Tibial nerve (tissue), 4 donors: ENCODE measurements around the gene HDAC6. TPM values are rescaled to one million over a fixed set of nuclear protein-coding genes. Genes with fewer than 3 reads are reported as not detected.

Source experiments
- DNase-seq, 2 donors: peaks; one replicate each; pipeline ENCODE4 v3.0.0-alpha.2; 2019; ENCODE audit warnings: low spot score in 2 of 2
- H3K27ac ChIP-seq, 4 donors: fragments of 200-600 bp; sonication (generic) in 3 of 4; one replicate each; pipeline ENCODE4 v1.5.1; 2017 to 2019; ENCODE audit warnings: mild to moderate bottlenecking in 1 of 4
- H3K27me3 ChIP-seq, 2 donors: fragments of 200-600 bp; sonication (generic) in 1 of 2; one replicate each; pipeline versions ENCODE4 v1.5.1 to v1.6.0; 2017 to 2019
- H3K36me3 ChIP-seq, 3 donors: fragments of 200-600 bp; sonication (generic); one replicate each; pipeline ENCODE4 v1.5.1; 2018 to 2019
- H3K4me1 ChIP-seq, 4 donors: fragments of 200-600 bp; sonication (generic) in 3 of 4; one replicate each; pipeline ENCODE4 v1.5.1; 2017 to 2019
- H3K4me3 ChIP-seq, 4 donors: fragments of 200-600 bp; sonication (generic) in 3 of 4; one replicate each; pipeline ENCODE4 v1.5.1; 2017 to 2019; ENCODE audit warnings: mild to moderate bottlenecking in 1 of 4, moderate library complexity in 1 of 4
- H3K9me3 ChIP-seq, 4 donors: fragments of 200-600 bp; sonication (generic) in 3 of 4; one replicate each; pipeline ENCODE4 v1.5.1; 2017 to 2019
- CTCF ChIP-seq, 5 experiments: fragments of 200-600 bp in 3 of 5; fragments of 450-650 bp in 2 of 5; sonication (generic) in 3 of 5; IDR thresholded peaks; one replicate each; pipeline ENCODE4 v1.5.1; 2016 to 2019; ENCODE audit warnings: antibody characterized with exemption in 5 of 5, mild to moderate bottlenecking in 3 of 5, moderate library complexity in 2 of 5
- EP300 ChIP-seq, 2 donors: sonication (generic); formaldehyde crosslinking; IDR thresholded peaks; one replicate each; pipeline ENCODE4 v1.6.1; 2017; ENCODE audit warnings: antibody characterized with exemption in 2 of 2, mild to moderate bottlenecking in 1 of 2
- POLR2A ChIP-seq, 2 donors: fragments of 450-650 bp; IDR thresholded peaks; one replicate each; pipeline ENCODE4 v1.6.1; 2017; ENCODE audit warnings: antibody characterized with exemption in 2 of 2, mild to moderate bottlenecking in 2 of 2, moderate library complexity in 2 of 2
- WGBS, 2 donors: methylation state at CpG; one replicate each; pipeline ENCODE4 v1.1.5; 2018; 5-methylcytosine and 5-hydroxymethylcytosine counted together
- total RNA-seq, 4 donors: library from RNA; depleted of rRNA; stranded (reverse); fragments of >200 nt; gene quantifications; one replicate each; pipeline ENCODE4 v1.1.0, GENCODE V29; 2016

The HDAC6 gene
- total RNA-seq, 4 donors from 2014 or later, result 101 to 160 (median 120) TPM

- DNase-seq, result no peak
- Histone ChIP-seq H3K27me3 (no peaks in the 10 kb centered on the region), H3K36me3 (peaks cover 0 to 88% (median 0%) of the 10 kb centered on the region in 3 donors), H3K9me3 (peaks cover 0 to 4% (median 0%) of the 10 kb centered on the region in 4 donors), H3K4me3 (no peak overlapping the region), H3K4me1 (no peaks in the 10 kb centered on the region), H3K27ac (no peak overlapping the region)
- 33 to 79% methylated on average over 1 to 6 of the region's 6 CpGs for WGBS, 2 donors
- TF ChIP-seq CTCF (IDR thresholded peaks at IDR 0.05) (no peak), EP300 (IDR thresholded peaks at IDR 0.05) (no peak), POLR2A (IDR thresholded peaks at IDR 0.05) (no peak)
Observed at GRCh38 chrX:48823053-48823452, 21.2 kb downstream of the HDAC6 start.

GRCh38 chrX:48824066-48824465, 22.2 kb downstream of the HDAC6 start:
- DNase-seq, result no peak
- no peak overlapping the region for H3K27ac ChIP-seq
- no peaks in the 10 kb centered on the region for H3K4me1 ChIP-seq
- 89 to 96% methylated on average over 3 to 8 of the region's 8 CpGs for WGBS, 2 donors
- H3K27me3 ChIP-seq, result no peaks in the 10 kb centered on the region
- H3K4me3 ChIP-seq, result no peak overlapping the region
- TF ChIP-seq CTCF (IDR thresholded peaks at IDR 0.05) (no peak), POLR2A (IDR thresholded peaks at IDR 0.05) (no peak), EP300 (IDR thresholded peaks at IDR 0.05) (no peak)
- peaks cover 0 to 4% (median 0%) of the 10 kb centered on the region in 4 donors for H3K9me3 ChIP-seq
- H3K36me3 ChIP-seq, result peaks cover 0 to 78% (median 0%) of the 10 kb centered on the region in 3 donors

- H3K4me1 ChIP-seq, result peaks cover 0 to 2% (median 0%) of the 10 kb centered on the region in 4 donors
- DNase-seq, result no peak
- 75 to 76% methylated on average over 4 to 26 of the region's 67 CpGs for WGBS, 2 donors
- TF ChIP-seq POLR2A (IDR thresholded peaks at IDR 0.05) (no peak), EP300 (IDR thresholded peaks at IDR 0.05) (no peak), CTCF (IDR thresholded peaks at IDR 0.05) (no peak)
- H3K36me3 ChIP-seq, result peaks cover 0 to 62% (median 0%) of the 10 kb centered on the region in 3 donors
- no peak within 1 kb of the TSS for H3K27ac ChIP-seq
- H3K9me3 ChIP-seq, result peaks cover 0 to 4% (median 0%) of the 10 kb centered on the region in 4 donors
- H3K4me3 ChIP-seq, result peak within 1 kb of the TSS in 1 of 4 donors; percentile 3
- peaks cover 0 to 9% of the 10 kb centered on the region in 2 donors for H3K27me3 ChIP-seq
Observed at GRCh38 chrX:48826135-48826875, 24.4 kb downstream of the HDAC6 start, which contains the start of gene ERAS. TSS of gene ERAS (plus strand) at chrX:48826513. CDS start at chrX:48829124, 2,611 bp downstream.

- peaks cover 0 to 8% (median 0%) of the 10 kb centered on the region in 4 donors for H3K4me1 ChIP-seq
- peaks cover 0 to 54% (median 0%) of the 10 kb centered on the region in 3 donors for H3K36me3 ChIP-seq
- H3K9me3 ChIP-seq, result peaks cover 0 to 4% (median 0%) of the 10 kb centered on the region in 4 donors
- peak overlapping the region in 1 of 4 donors; percentile 3 for H3K4me3 ChIP-seq
- DNase-seq, result no peak
- H3K27ac ChIP-seq, result no peak overlapping the region
- WGBS, 2 donors, result 50 to 71% methylated on average over 13 to 46 of the region's 73 CpGs
- TF ChIP-seq CTCF (IDR thresholded peaks at IDR 0.05), result no peak
- no peak for TF ChIP-seq POLR2A (IDR thresholded peaks at IDR 0.05)
- no peak for TF ChIP-seq EP300 (IDR thresholded peaks at IDR 0.05)
- peaks cover 0 to 15% of the 10 kb centered on the region in 2 donors for H3K27me3 ChIP-seq
Observed at GRCh38 chrX:48826876-48827653, 25.2 kb downstream of the HDAC6 start.
